ENCODE data around the gene FHL5.
"Not testable (repeated sequence)": the region's sequence is repeated elsewhere in the genome, so short reads cannot be mapped to it uniquely, and the experiment has no call there.

DNA sequence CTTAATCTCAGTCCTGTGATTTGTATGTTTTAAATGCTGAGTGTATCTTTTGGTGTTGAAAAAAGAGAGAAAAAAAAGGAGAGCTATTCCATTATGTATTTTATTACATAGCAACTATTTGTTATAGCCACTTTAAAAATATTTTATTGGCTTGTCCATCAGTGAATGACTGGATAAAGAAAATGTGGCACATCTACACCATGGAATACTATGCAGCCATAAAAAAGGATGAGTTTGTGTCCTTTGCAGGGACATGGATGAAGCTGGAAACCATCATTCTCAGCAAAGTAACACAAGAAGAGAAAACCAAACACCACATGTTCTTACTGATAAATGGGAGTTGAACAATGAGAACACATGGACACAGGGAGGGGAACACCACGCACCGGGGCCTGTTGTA lies 3.2 kb upstream of the FHL5 start:
- TF ChIP-seq EZH2 (IDR thresholded peaks at IDR 0.05; ENCODE audit: low read depth, unreplicated experiment); CTCF (conservative IDR thresholded peaks at IDR 0.05; ENCODE audit: low read depth in 2 of 2); REST (IDR thresholded peaks at IDR 0.05; ENCODE audit: unreplicated experiment): not testable (repeated sequence)

Data from GM23338 (cell line).